Upper lobe of left lung (tissue), 6 donors: ENCODE results near the gene FOXD1. TPM values are rescaled to one million over a fixed set of nuclear protein-coding genes. Genes with fewer than 3 reads are reported as not detected.

Source experiments
- ATAC-seq, 2 donors: fragments of 200-7000 bp; cut with Tn5 transposase; one replicate each; pipeline ENCODE4 v1.9.1; 2022; ENCODE audit warnings: mild to moderate bottlenecking in 2 of 2, moderate library complexity in 2 of 2; ENCODE audit not compliant: low FRiP score in 2 of 2
- DNase-seq, 2 donors: peaks; one replicate each; pipeline ENCODE4 v3.0.0-alpha.2; 2019 to 2020
- H3K27ac ChIP-seq, 4 donors: fragments of 200-600 bp; sonication (generic); one replicate each; pipeline ENCODE4 v1.5.1; 2016 to 2019
- H3K27me3 ChIP-seq, 4 donors: fragments of 200-600 bp; sonication (generic); one replicate each; pipeline ENCODE4 v1.5.1; 2017 to 2019
- H3K36me3 ChIP-seq, 4 donors: fragments of 200-600 bp; sonication (generic); one replicate each; pipeline ENCODE4 v1.5.1; 2016 to 2019
- H3K4me1 ChIP-seq, 4 donors: fragments of 200-600 bp; sonication (generic); one replicate each; pipeline ENCODE4 v1.5.1; 2018 to 2019
- H3K4me3 ChIP-seq, 4 donors: fragments of 200-600 bp; sonication (generic); one replicate each; pipeline ENCODE4 v1.5.1; 2017 to 2019; ENCODE audit warnings: mild to moderate bottlenecking in 2 of 4, moderate library complexity in 1 of 4
- H3K9me3 ChIP-seq, 4 donors: fragments of 200-600 bp; sonication (generic); one replicate each; pipeline ENCODE4 v1.5.1; 2018 to 2019
- EP300 ChIP-seq, 4 donors: sonication (generic); formaldehyde crosslinking; IDR thresholded peaks; one replicate each; pipeline ENCODE4 v1.5.1; 2017; ENCODE audit warnings: antibody characterized with exemption in 4 of 4, control low read depth in 2 of 4
- POLR2A ChIP-seq, 4 donors: fragments of 450-650 bp; IDR thresholded peaks; one replicate each; pipeline ENCODE4 v1.5.1; 2016 to 2017; ENCODE audit warnings: antibody characterized with exemption in 4 of 4, mild to moderate bottlenecking in 2 of 4
- POLR2AphosphoS5 ChIP-seq, 2 donors: sonication (generic); formaldehyde crosslinking; IDR thresholded peaks; one replicate each; pipeline ENCODE4 v1.5.1; 2017; ENCODE audit warnings: antibody characterized with exemption in 2 of 2
- WGBS, 2 donors: methylation state at CpG; one replicate each; pipeline ENCODE4 v1.1.5; 2017 to 2018; 5-methylcytosine and 5-hydroxymethylcytosine counted together
- total RNA-seq, 6 donors: library from RNA; depleted of rRNA in 4 of 6; stranded (reverse); fragments of >200 nt in 4 of 6; gene quantifications; one replicate each; pipeline versions ENCODE4 v1.1.0 to v1.2.1, GENCODE V29; 2016 to 2021
- TF ChIP-seq, protein P1 (sequence below), 6 experiments: fragments of 450-650 bp in 4 of 6; fragments of 200-600 bp in 2 of 6; sonication (generic) in 2 of 6; IDR thresholded peaks; one replicate each; pipeline ENCODE4 v1.5.1; 2016 to 2019; ENCODE audit warnings: antibody characterized with exemption in 6 of 6
- donor health status: DM: no; HTN: no; CAD: no; lungs with moderate emphysema.
- donor health status: DM: no; HTN: yes; CAD: no; lungs with severe emphysema.

FOXD1 gene
- total RNA-seq, 6 donors from 2014 or later, result 0.54 to 0.79 (median 0.67) TPM; not detected in 2

GRCh38 chr5:73447530-73448462, 781 bp downstream of the FOXD1 start:
- H3K9me3 ChIP-seq, result no peaks in the 10 kb centered on the region
- peak overlapping the region; percentile 24 to 54 (median 43) for H3K4me3 ChIP-seq
- no peaks in the 10 kb centered on the region for H3K36me3 ChIP-seq
- DNase-seq, result peak in 1 of 2 donors; percentile 86
- peaks cover 19 to 40% (median 25%) of the 10 kb centered on the region in 4 donors for H3K4me1 ChIP-seq
- TF ChIP-seq POLR2A (IDR thresholded peaks at IDR 0.05), result no peak
- no peak for TF ChIP-seq POLR2AphosphoS5 (IDR thresholded peaks at IDR 0.05)
- TF ChIP-seq, protein P1, sequence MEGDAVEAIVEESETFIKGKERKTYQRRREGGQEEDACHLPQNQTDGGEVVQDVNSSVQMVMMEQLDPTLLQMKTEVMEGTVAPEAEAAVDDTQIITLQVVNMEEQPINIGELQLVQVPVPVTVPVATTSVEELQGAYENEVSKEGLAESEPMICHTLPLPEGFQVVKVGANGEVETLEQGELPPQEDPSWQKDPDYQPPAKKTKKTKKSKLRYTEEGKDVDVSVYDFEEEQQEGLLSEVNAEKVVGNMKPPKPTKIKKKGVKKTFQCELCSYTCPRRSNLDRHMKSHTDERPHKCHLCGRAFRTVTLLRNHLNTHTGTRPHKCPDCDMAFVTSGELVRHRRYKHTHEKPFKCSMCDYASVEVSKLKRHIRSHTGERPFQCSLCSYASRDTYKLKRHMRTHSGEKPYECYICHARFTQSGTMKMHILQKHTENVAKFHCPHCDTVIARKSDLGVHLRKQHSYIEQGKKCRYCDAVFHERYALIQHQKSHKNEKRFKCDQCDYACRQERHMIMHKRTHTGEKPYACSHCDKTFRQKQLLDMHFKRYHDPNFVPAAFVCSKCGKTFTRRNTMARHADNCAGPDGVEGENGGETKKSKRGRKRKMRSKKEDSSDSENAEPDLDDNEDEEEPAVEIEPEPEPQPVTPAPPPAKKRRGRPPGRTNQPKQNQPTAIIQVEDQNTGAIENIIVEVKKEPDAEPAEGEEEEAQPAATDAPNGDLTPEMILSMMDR (IDR thresholded peaks at IDR 0.05), result no peak
- no peak for TF ChIP-seq EP300 (IDR thresholded peaks at IDR 0.05)
- 1 to 2% methylated on average over 12 to 54 of the region's 127 CpGs for WGBS, 2 donors
- peaks cover 0 to 89% (median 54%) of the 10 kb centered on the region in 4 donors for H3K27me3 ChIP-seq
- peak overlapping the region in 1 of 4 donors; percentile 30 for H3K27ac ChIP-seq
- ATAC-seq, result no peak

DNA sequence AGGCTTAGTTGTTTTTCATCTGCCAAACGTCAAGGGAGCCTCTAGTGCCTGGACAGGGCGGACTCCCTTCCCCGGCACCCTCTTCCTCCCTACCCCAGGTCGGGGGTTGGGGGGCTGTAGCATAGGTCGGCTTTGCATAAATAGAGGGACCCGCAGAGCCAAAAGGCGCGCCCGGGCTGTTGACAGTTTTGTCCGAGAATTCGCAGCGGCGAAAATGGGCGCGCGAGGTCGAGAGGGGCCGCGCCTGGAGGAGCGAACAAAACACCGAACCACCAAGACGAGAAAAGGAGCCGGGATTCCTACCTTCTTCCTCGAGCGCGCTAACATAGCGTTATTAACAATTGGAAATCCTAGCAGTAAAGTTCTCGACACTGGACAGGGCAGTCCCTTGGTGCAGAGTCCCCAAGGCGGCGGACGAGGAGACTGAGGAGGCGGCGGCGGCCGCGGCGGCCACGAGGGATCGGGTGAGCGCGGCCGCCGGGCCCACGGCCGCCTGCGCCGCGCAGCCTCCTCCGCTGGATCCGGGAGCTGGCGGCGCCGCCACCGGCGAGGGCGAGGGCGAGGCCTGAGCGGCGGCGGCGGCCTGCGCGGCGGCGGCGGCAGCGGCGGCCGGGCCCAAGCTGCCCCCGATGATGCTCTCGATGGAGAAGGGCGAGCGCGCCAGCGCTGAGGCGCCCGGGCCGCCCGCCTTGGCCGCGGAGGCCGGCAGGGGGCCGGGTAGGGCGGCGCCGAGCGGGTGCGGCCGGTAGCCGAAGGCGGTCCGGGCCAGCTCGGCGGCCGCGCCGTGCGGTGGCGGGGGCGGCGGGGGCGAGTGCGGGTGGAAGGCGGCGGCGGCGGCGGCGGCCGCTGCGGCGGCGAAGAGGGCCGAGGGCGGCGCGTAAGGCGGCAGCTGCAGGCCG, 1.7 kb downstream of the FOXD1 start:
- Histone ChIP-seq H3K4me3 (peak overlapping the region in 3 of 4 donors; percentile 38 to 54 (median 48)), H3K27ac (no peak overlapping the region), H3K36me3 (no peaks in the 10 kb centered on the region), H3K9me3 (no peaks in the 10 kb centered on the region), H3K27me3 (peaks cover 0 to 89% (median 57%) of the 10 kb centered on the region in 4 donors), H3K4me1 (peaks cover 19 to 40% (median 25%) of the 10 kb centered on the region in 4 donors)
- no peak for TF ChIP-seq EP300 (IDR thresholded peaks at IDR 0.05)
- TF ChIP-seq POLR2AphosphoS5 (IDR thresholded peaks at IDR 0.05), result no peak
- TF ChIP-seq, protein P1 (IDR thresholded peaks at IDR 0.05), result no peak
- WGBS, 2 donors, result 6% methylated on average over 47 to 70 of the region's 119 CpGs
- DNase-seq (peak in 1 of 2 donors; percentile 83), ATAC-seq (peak in 1 of 2 donors; percentile 7)

DNA sequence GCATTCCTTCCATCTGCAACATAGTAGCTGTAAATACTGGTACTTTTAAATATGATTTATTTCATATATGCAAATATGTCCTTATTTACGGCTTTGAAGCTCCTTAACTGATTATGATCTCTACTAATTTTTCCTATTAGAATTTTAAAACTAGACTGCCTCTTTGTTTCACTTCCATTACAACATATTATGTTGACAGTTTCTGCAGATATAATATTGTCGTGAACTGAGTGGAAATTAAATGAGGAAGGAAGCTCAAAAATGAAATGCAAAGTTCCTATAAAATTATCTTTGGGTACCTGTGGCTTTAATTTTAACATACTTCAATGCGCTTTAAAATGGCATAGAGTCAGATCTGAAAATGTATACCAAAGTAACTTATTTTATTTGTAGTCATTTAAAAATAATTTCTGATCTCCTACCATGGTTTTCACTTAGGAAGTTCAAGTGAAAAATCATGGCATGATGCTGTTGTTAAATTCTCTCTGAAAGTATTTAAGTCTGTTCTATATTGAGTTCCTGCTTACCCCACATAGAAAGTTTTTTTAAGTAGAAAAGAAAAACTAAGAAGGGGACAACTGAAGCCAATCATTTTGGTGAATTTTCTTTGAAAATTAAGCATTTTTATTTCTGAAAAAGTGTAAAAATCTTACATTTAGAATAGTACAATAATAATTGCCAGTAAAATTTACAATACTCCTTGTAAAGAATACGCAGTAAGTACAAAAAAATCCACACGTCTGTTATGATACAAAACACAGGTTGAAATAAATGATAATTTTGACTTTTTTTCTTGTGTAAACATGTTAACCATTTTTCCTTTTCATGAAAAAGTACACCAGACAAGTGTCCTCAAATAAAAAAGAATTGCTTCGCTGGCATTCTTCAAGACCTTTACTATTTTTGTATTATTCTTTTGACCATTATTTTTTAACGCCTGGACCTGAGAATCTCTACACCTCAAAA, 2.6 kb downstream of the FOXD1 start:
- TF ChIP-seq, protein P1 (IDR thresholded peaks at IDR 0.05), result no peak
- TF ChIP-seq POLR2AphosphoS5 (IDR thresholded peaks at IDR 0.05), result no peak
- no peak for TF ChIP-seq POLR2A (IDR thresholded peaks at IDR 0.05)
- no peak for TF ChIP-seq EP300 (IDR thresholded peaks at IDR 0.05)
- Histone ChIP-seq H3K27ac (no peak overlapping the region), H3K4me1 (peaks cover 11 to 32% (median 18%) of the 10 kb centered on the region in 4 donors), H3K36me3 (no peaks in the 10 kb centered on the region), H3K9me3 (no peaks in the 10 kb centered on the region), H3K27me3 (peaks cover 0 to 88% (median 54%) of the 10 kb centered on the region in 4 donors), H3K4me3 (peak overlapping the region in 1 of 4 donors; percentile 37)
- DNase-seq, result no peak
- ATAC-seq, result no peak
- 23 to 24% methylated on average over 7 of the region's 7 CpGs for WGBS, 2 donors
